WI38 (cell line): ENCODE data around the gene SCAF11.

Experiments used
- H3K4me3 ChIP-seq: 2 replicates; pipeline ENCODE4 v1.5.1; 2011; ENCODE audit warnings: low read depth, mild to moderate bottlenecking, control low read depth, low read length
- TF ChIP-seq, protein P1 (sequence below): IDR thresholded peaks from 2 replicates; pipeline ENCODE4 v1.5.1; 2012; ENCODE audit warnings: low read depth, mild to moderate bottlenecking, control low read depth, low read length

Gene SCAF11

DNA sequence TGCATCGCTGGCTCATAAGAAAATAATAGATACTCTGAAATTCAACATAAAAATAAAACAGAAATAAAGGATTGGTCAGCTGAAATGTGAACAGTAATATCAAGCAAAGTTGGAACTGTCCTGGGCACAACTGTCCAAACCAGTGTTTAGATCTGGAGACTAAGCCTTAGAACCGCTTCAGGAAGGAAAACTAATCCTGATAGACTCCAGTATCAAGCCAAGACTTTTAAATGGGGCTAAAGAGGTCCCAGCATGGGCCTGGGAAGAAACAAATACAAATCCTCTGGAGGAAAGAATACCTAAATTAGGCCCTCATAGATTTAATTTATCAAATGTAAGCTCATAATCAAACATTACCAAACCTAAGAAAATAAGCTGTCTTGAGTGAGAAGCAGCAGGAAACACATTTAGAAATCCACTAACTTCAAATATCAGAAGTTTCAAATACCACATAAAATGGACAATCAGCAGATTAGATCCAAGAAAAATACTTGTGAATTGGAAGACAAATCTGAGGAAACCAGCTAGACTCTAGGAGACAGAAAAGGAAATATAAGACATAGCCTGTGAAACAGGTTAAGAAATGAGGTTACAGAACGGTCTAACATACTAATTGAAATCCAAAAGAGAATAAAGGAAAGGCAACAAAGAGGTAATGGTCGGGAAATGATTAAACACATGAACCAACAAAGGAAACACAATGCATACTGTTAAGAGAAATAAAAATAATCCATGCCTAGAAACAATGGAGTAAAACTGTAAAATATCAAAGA is 27.6 kb downstream of the SCAF11 start:
- TF ChIP-seq, protein P1, sequence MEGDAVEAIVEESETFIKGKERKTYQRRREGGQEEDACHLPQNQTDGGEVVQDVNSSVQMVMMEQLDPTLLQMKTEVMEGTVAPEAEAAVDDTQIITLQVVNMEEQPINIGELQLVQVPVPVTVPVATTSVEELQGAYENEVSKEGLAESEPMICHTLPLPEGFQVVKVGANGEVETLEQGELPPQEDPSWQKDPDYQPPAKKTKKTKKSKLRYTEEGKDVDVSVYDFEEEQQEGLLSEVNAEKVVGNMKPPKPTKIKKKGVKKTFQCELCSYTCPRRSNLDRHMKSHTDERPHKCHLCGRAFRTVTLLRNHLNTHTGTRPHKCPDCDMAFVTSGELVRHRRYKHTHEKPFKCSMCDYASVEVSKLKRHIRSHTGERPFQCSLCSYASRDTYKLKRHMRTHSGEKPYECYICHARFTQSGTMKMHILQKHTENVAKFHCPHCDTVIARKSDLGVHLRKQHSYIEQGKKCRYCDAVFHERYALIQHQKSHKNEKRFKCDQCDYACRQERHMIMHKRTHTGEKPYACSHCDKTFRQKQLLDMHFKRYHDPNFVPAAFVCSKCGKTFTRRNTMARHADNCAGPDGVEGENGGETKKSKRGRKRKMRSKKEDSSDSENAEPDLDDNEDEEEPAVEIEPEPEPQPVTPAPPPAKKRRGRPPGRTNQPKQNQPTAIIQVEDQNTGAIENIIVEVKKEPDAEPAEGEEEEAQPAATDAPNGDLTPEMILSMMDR, result no peak
- no peak overlapping the region for H3K4me3 ChIP-seq

DNA sequence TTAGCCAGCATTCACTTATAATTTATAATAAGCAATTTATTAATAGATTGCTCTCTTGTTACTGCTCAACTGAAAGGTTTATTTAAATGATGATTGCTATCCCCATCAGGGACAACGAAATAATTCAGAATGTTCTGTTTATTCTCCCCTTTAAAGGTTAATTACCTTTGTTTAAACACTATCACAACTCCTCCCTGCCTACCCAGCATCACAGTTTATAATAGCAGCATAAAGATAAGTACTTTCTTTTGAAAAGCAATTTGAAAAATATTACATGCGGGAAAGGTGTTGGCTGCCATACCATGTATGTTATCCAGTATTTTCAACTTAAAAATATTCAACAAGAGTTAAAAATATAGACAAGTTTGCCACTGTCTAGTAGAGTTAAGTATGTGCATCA is 30.6 kb downstream of the SCAF11 start:
- TF ChIP-seq, protein P1, result no peak
- H3K4me3 ChIP-seq, result no peak overlapping the region

DNA sequence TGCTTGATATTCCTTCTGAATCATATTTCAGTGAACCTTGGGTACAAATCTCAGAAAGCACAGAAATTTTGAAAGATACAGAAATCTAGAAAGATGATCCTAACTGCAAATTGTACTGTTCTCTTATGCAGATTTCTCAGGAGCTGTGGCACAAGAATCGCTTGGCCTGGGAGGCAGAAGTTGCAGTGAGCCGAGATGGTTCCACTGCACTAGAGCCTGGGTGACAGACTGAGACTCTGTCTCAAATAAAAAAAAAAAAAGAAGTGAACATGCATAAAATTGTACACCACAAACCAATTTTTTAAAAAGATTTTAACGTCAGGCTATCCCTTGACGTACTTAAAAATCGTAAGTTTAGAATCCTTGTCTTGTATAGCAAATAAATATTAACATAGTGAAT is 31.3 kb downstream of the SCAF11 start:
- H3K4me3 ChIP-seq, result no peak overlapping the region
- TF ChIP-seq, protein P1, result no peak

DNA sequence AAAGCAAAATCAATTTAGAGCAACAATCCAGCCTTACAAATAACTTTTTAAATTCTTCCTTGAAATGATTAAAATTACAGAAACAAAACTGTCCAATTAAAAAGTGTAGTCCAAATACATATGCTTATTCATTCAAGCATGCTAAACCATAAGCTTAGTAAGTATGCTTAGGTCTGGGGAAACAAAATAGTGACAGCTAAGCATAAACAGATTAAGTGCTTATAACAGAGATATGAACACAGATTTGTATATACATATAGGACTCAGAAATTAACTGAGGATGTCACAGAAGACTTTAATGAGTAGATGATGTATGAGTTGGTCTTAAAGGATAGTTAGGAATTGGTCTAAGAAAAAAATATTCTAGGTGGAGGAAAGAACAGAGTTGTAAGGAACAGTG is 41.8 kb downstream of the SCAF11 start:
- TF ChIP-seq, protein P1, result no peak
- no peak overlapping the region for H3K4me3 ChIP-seq

DNA sequence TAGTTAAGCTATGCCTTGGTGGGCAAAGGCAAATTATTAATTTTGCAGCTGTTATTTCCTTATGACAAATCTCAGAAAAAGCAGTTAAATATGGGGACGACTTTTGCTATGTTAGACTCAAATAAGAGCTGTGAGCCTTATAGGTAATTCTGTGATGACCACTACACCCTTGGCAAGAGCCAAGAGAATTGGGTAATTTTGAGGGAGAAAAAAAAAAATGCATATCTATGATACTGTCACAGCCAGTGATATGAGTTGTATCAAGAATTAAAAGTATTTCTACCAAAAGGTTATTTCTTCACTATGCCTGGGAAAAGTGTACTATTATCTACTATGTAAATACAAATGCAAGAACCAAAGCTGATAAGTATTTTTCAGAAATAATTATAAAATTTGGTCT is 43.9 kb downstream of the SCAF11 start:
- TF ChIP-seq, protein P1, result no peak
- H3K4me3 ChIP-seq, result no peak overlapping the region

DNA sequence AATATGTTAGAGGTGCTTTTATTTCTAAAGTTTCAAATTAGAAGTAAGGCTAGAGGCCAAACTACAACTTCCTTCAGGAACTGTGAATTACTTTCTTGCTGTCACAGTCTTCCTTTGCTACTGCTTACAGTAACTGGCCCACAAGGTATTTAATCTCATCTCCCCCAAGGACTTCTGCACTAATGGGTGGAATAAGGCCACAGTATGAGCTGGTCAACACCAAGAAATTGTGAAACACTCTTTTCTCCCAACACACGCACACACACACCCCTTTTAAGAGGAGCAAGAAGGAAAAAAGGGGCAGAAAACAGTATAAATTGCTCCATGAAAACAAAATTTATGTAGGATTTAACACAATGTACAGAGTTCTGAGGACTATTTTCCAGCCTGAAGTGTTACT is 45.6 kb downstream of the SCAF11 start:
- no peak overlapping the region for H3K4me3 ChIP-seq
- TF ChIP-seq, protein P1, result no peak

DNA sequence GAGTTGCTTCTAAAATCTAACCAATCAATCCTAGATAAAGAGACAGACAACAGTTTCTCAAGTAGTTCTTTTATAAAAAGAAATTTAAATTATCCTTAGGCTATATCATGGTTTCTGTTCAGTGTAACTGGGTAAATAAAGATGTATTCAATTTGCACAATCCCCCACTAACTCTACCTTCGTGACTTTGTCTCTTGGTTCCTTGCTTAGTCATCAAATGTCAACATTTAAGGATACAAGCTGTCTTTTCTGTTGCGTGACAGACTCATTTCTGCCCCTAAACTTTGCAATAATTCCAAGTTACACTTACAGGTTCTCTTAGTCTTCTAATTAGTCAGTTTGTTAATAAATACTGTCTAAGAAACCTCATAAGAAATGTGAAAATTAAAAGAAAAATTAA is 50.6 kb downstream of the SCAF11 start:
- TF ChIP-seq, protein P1, result no peak

More for the DNA sequence above, 50.6 kb downstream of the SCAF11 start:
- H3K4me3 ChIP-seq, result no peak overlapping the region
